GM21367 (cell line): Measurements from ENCODE around the gene ZNHIT2.
"Not testable (repeated sequence)": the region's sequence is repeated elsewhere in the genome, so short reads cannot be mapped to it uniquely, and the experiment has no call there.

Experiments
- ATAC-seq: cut with Tn5 transposase; IDR thresholded peaks from one replicate; pipeline ENCODE4 v1.9.1; 2021; ENCODE audit not compliant: unreplicated experiment

ZNHIT2 gene

GRCh38 chr11:65120831-65121230 lies 3.3 kb upstream of the ZNHIT2 start:
- ATAC-seq, result no peak

- no peak for ATAC-seq
Observed at GRCh38 chr11:65119670-65119995, 2.1 kb upstream of the ZNHIT2 start.

- not testable (repeated sequence) for ATAC-seq
Observed at GRCh38 chr11:65118891-65119669, 1.6 kb upstream of the ZNHIT2 start.

GRCh38 chr11:65118097-65118837 lies 766 bp upstream of the ZNHIT2 start:
- ATAC-seq, result no peak

- no peak for ATAC-seq
Observed at GRCh38 chr11:65116370-65117205, 913 bp downstream of the ZNHIT2 start.

- no peak for ATAC-seq
Observed at GRCh38 chr11:65115361-65116082, 2.0 kb downstream of the ZNHIT2 start.

- no peak for ATAC-seq
Observed at GRCh38 chr11:65114538-65115171, 2.8 kb downstream of the ZNHIT2 start.

- ATAC-seq, result no peak
Observed at GRCh38 chr11:65113839-65114238, 3.7 kb downstream of the ZNHIT2 start.

- ATAC-seq, result no peak
Observed at GRCh38 chr11:65113361-65113756, 4.1 kb downstream of the ZNHIT2 start.

- no peak for ATAC-seq
Observed at GRCh38 chr11:65112546-65113360, 4.7 kb downstream of the ZNHIT2 start.

- ATAC-seq, result peak; percentile 41
Observed at GRCh38 chr11:65111744-65112545, 5.6 kb downstream of the ZNHIT2 start, which contains the start of gene TM7SF2. TM7SF2 (plus strand) TSS chr11:65111872; CDS start chr11:65112016, 144 bp downstream.

- no peak for ATAC-seq
Observed at GRCh38 chr11:65111159-65111743, 6.2 kb downstream of the ZNHIT2 start.

GRCh38 chr11:65110354-65110861 lies 7.1 kb downstream of the ZNHIT2 start:
- ATAC-seq, result no peak

GRCh38 chr11:65109231-65110198 lies 8.0 kb downstream of the ZNHIT2 start:
- ATAC-seq, result no peak

- ATAC-seq, result no peak
Observed at GRCh38 chr11:65108469-65109123, 8.9 kb downstream of the ZNHIT2 start.

GRCh38 chr11:65107751-65108468 lies 9.6 kb downstream of the ZNHIT2 start:
- no peak for ATAC-seq
